GM19240 (cell line): Measurements from ENCODE around the gene NEAT1.

Source experiments
- DNase-seq: peaks from one replicate; pipeline ENCODE4 v3.0.0; 2011; ENCODE audit warnings: low spot score; ENCODE audit not compliant: insufficient read length

NEAT1 gene

DNA sequence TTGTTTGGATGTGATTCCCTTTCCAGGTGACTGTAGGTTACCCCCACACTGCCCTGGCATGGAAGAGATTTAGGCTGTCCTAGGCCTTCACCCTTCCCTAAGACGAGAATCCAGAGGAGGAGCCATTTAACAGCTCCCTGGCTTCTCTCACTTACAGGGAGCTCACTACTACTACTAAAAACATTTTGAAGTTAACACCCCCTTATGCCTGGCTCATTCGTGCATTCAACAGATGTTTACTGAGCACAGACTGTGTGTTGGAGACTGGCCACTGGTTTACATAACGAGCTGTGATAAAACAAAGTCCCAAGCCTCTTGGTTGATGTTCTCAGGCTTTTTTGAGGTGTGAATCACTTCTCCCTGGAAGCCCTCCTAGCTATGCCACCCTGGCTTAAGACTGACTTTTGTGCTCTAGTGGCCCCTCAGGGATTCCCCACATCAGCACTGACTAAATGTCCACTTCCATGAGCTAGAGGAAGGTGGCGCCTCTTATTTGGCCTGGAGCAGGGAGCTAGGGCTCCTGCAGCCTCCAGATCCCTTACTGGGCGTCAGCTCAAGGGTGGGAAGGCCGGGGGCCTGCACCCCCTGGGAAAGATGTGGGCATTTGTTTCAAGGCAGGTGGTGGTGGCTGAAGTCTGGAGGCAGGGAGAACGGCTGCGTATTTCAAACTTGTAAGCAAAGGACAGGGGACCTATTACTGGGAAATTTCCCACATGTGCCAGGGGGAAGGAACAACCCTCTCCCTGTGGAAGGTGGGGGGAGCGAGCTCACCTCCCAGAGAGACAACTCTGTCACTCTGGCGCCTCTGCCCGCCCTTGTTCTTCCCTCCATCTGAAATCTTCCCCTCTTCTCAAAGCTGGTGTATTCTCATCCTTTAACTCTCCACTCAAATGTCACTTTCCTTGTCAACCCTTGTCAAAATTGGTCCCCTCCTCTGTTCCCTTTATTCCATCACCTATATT is 56.9 kb downstream of the NEAT1 start:
- no peak for DNase-seq

DNA sequence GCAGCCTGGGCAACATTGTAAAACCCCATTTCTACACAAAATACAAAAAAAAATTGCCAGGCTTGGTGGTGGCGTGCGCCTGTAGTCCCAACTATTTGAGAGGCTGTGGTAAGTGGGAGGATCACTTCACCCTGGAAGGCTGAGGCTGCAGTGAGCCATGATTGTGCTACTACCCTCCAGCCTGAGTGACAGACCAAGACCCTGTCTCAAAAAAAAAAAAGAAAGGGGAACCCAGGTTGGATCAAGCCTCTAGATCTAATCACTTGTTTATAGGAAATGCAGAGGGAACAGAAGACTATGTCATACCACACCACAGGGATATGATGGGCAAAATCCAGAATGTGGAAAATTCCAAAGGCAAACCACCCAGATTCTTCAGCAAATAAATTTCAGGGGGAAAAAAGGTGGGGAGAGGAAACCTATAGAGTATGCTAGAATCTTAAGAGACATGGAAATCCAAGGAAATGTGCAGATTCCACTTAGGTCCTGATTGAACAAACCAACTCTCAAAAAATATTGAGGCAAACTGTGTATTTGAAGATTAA is 59.8 kb downstream of the NEAT1 start:
- no peak for DNase-seq

DNA sequence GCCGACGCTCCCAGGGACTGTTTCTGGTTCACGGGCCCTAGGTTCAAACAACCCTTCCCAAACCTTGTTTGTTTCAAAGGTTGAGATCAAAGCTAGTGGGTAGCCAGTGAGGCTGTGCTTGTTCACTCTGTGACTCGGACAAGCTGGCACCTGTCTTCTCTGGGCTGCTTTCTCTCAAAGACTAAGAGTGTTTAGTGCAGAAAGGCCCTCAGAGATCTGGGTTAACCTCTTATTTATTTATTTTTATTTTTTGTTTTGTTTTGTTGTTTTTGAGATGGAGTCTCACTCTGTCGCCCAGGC is 63.3 kb downstream of the NEAT1 start:
- DNase-seq, result no peak

- no peak for DNase-seq
Measured at GRCh38 chr11:65486570-65487466, 64.2 kb downstream of the NEAT1 start.

DNA sequence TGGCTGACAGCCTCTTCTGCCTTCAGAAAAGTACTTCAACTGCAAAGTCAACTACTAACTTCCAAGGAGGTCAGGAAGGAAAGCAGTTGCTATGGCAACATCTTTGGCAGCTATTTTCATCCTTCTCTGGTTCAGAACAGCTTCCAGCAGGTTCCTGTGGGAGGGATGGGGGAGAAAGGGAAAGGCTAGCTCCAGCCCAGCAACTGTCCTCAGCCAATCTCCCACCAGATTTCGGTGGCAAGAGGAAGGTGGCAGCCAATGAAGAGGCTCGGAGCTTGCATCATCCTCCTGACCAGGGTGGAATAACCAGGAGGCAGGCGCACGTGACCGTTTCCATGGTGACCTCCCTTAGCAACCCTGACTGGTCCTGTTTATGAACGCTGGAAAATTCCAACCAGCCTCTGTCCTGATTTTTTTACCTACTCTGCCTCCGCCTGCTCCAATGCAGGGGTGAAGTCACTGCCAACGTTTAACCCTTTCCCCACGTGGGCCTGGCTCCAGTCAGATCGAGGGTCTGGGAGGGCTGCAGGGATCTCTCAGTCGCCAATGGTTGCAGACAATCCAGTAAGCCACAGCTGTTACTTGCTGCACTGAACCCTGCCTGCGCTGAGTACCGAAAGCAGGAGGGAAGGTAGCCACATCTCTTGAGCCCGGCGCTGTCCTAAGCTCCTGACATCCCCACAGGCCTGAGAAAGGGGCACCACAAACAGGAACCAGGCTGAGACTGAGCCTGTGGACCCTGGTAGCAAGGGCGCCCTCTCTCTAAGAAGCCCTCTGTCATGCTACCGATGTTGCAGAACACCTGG is 65.1 kb downstream of the NEAT1 start:
- DNase-seq, result no peak

DNA sequence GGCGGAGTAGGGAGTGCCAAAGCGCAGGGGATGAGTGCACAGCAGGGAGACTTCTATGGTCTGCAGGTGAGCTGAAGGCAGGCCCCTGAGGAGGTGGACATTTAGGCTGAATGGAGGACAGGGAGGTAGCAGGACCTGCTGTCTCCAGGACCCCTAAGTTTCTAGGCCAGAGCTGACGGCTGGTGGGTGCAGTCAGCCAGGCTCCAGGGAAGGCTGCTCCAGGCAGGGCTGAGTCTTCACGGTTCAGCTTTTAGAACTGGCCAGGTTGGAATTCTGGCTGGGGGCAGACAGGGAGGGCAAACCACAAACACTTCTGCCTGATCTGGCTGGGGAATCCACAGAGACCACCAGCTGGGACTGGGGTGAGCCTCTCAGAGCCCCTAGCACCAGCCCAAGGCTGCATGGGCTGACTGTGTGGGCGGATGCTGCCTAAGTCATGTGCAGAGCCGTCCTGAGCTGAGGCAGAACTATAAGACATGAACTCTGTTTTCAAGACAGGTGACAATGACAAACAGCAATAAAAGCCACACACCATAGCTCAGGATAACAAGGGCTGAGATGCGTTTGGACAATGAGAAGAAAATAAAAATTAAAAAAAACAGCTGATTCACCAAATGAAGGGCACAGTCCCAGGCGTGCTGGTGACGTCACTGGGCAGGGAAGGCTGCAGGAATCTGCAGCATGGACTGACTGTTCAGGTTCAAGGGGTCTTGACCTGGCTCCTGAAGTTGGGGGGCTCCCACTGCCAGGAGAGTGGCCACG is 65.9 kb downstream of the NEAT1 start:
- no peak for DNase-seq

GRCh38 chr11:65489035-65489705 is 66.6 kb downstream of the NEAT1 start:
- no peak for DNase-seq

DNA sequence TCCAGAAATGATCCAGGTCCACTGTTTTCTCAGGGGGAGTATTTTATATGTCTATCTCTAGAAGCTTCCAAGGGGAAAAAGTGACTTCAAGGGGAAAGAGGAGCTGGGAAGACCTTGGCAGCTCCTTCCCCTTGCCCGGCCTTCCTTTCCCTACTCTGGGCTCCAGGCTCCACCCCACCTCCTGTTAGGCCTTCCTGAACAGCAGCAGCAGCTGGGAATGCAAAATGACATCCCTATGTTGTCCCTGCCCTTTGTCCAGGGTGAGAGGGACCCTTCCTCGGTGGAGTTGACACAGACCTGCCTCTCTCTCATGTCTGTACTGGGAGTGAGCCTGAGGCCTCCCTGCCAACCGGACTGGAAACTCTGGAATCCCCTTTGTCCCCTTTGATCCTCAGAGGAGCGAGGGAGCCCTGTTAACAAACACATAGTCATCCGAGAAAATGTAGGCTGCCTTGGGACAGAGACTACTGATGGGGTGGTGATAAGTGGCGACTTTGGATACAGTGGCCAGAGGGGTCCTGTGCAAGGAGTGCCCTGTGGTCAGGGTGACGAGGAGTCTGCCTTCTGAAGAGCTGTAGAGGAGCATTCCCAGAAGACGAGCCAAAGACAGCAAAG is 67.2 kb downstream of the NEAT1 start:
- no peak for DNase-seq

GRCh38 chr11:65491163-65491465 is 68.5 kb downstream of the NEAT1 start:
- DNase-seq, result no peak

GRCh38 chr11:65491614-65492386 is 69.2 kb downstream of the NEAT1 start:
- DNase-seq, result no peak

- DNase-seq, result no peak
Measured at GRCh38 chr11:65492387-65492636, 69.7 kb downstream of the NEAT1 start.

GRCh38 chr11:65492637-65493366 is 70.2 kb downstream of the NEAT1 start:
- DNase-seq, result no peak

DNA sequence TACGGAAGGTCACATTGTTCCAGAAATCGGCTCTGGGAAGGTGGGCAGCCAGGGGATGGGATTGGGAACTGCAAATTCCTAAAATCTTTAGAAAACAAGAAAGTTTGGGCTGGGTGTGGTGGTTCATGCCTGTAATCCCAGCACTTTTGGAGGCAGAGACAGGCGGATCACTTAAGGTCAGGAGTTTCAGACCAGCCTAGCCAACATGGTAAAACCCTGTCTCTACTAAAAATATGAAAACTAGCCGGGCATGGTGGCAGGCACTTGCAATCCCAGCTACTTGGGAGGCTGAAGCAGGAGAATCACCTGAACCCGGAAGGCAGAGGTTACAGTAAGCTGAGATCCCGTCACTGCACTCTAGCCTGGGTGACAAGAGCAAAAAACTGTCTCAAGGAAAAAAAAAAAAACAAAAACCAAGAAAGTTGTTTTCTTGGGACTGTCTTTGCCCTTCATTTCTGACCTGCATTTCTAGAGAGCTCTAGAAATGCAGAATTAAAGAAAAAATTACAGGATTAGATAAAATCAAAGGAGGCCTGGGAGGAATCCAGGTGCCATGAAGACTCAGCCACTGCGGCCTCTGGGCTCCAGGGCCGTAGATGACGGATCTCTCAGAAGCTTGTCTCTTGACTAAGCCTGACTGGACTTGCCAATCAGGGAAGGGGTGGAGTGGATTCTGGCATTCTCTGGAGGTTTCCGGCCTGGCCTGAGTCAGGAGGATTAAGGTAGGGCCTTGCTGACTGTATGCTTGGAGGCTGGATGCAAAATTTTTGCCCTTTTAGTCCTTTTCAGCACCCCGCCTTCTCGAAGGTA is 71.0 kb downstream of the NEAT1 start:
- no peak for DNase-seq
